ENCODE results near the gene SLC38A1. TPM values are rescaled to one million over a fixed set of nuclear protein-coding genes. Genes with fewer than 3 reads are reported as not detected.
"Not testable (repeated sequence)": the region's sequence is repeated elsewhere in the genome, so short reads cannot be mapped to it uniquely, and the experiment has no call there.

The SLC38A1 gene
- total and polyA plus RNA-seq, 8 donors, result 23.6 to 67.5 (median 29.2) TPM

DNA sequence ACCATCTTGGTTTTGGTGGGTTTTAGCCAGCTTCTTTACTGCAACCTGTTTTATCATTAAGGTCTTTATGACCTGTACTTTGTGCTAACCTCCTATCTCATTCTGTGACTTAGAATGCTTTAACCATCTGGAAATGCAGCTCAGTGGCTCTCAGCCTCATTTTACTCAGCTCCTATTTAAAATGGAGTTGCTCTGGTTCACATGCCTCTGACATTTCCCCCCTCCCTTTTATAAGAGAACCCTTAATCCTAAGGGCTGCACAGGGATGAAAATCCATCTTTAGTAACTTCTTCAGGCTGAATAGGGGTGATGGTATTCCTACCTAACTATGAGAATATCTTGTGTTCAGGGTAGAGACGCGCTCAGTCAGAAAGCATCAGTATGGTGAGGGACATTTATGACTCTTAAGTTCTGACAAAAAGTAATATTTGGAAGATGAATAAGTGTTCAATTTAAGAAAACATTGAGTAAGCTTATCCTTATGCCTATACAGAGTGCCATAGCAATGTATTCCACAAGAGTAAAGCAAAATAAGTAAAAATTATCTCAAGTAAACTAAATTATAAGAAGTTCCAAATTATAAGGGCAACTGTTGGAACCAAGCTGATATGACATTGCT lies 15.2 kb downstream of the SLC38A1 start:
- Histone ChIP-seq H3K9me3 (peaks cover 0 to 2% of the 10 kb centered on the region in 2 donors), H3K27me3 (no peaks in the 10 kb centered on the region), H3K4me1 (no peaks in the 10 kb centered on the region), H3K36me3 (peaks cover 0 to 15% of the 10 kb centered on the region in 2 donors), H3K4me3 (no peak overlapping the region), H3K27ac (no peak overlapping the region)
- intact Hi-C loops (cut with DNase I), result no loop called here
- TF ChIP-seq, protein P1, sequence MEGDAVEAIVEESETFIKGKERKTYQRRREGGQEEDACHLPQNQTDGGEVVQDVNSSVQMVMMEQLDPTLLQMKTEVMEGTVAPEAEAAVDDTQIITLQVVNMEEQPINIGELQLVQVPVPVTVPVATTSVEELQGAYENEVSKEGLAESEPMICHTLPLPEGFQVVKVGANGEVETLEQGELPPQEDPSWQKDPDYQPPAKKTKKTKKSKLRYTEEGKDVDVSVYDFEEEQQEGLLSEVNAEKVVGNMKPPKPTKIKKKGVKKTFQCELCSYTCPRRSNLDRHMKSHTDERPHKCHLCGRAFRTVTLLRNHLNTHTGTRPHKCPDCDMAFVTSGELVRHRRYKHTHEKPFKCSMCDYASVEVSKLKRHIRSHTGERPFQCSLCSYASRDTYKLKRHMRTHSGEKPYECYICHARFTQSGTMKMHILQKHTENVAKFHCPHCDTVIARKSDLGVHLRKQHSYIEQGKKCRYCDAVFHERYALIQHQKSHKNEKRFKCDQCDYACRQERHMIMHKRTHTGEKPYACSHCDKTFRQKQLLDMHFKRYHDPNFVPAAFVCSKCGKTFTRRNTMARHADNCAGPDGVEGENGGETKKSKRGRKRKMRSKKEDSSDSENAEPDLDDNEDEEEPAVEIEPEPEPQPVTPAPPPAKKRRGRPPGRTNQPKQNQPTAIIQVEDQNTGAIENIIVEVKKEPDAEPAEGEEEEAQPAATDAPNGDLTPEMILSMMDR (IDR thresholded peaks at IDR 0.05), result no peak
- DNase-seq (no peak), ATAC-seq (no peak)

DNA sequence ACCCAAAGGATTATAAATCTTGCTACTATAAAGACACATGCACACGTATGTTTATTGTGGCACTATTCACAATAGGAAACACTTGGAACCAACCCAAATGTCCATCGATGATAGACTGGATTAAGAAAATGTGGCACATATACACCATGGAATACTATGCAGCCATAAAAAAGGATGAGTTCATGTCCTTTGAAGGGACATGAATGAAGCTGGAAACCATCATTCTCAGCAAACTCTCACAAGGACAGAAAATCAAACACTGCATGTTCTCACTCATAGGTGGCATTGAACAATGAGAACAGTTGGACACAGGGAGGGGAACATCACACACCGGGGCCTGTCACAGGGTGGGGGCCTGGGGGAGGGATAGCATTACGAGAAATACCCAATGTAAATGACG lies 16.8 kb downstream of the SLC38A1 start:
- H3K4me1 ChIP-seq; DNase-seq; H3K27ac ChIP-seq; H3K27me3 ChIP-seq; H3K4me3 ChIP-seq; H3K9me3 ChIP-seq; ATAC-seq; intact Hi-C loops (cut with DNase I): not testable (repeated sequence)
- H3K36me3 ChIP-seq, result peaks cover 0 to 15% of the 10 kb centered on the region in 2 donors

DNA sequence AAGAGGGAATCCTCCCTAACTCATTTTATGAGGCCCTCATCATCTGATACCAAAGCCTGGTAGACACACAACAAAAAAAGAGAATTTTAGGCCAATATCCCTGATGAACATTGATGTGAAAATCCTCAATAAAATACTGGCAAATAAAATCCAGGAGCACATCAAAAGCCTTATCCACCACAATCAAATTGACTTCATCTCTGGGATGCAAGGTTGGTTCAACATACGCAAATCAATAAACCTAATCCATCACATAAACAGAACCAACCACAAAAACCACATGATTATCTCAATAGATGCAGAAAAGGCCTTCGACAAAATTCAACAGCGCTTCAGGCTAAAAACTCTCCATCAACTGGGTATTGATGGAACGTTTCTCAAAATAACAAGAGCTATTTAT lies 18.9 kb downstream of the SLC38A1 start:
- ATAC-seq; H3K4me1 ChIP-seq; intact Hi-C loops (cut with DNase I); H3K9me3 ChIP-seq; H3K4me3 ChIP-seq; H3K27me3 ChIP-seq; DNase-seq; H3K27ac ChIP-seq: not testable (repeated sequence)
- peaks cover 0 to 15% of the 10 kb centered on the region in 2 donors for H3K36me3 ChIP-seq

DNA sequence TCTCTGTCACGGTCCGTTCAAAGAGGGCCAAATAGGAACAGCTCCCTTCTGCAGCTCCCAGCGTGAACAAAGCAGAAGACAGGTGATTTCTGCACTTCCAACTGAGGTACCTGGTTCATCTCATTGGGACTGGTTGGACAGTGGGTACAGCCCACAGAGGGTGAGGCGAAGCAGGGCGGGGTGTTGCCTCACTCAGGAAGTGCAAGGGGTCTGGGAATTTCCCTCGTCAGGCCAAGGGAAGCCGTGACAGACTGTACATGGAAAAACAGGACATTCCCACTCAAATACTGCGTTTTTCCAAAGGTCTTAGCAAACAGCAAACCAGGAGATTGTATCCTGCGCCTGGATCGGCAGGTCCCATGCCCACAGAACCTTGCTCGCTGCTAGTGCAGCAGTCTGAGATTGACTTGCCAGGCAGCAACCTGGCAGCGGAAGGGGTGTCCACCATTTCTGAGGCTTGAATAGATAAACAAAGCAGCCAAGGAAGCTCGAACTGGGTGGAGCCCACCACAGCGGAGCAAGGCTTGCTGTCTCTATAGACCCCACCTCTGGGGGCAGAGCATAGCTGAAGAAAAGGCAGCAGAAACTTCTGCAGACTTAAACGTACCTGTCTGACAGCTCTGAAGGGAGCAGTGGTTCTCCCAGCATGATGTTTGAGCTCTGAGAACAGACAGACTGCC lies 22.7 kb downstream of the SLC38A1 start:
- Histone ChIP-seq H3K27me3 (no peaks in the 10 kb centered on the region), H3K4me3 (no peak overlapping the region), H3K4me1 (no peaks in the 10 kb centered on the region), H3K27ac (no peak overlapping the region), H3K36me3 (no peaks in the 10 kb centered on the region), H3K9me3 (peaks cover 0 to 6% of the 10 kb centered on the region in 2 donors)
- ATAC-seq (no peak), DNase-seq (no peak)
- intact Hi-C loops (cut with DNase I), result no loop called here
- TF ChIP-seq, protein P1 (IDR thresholded peaks at IDR 0.05), result no peak

DNA sequence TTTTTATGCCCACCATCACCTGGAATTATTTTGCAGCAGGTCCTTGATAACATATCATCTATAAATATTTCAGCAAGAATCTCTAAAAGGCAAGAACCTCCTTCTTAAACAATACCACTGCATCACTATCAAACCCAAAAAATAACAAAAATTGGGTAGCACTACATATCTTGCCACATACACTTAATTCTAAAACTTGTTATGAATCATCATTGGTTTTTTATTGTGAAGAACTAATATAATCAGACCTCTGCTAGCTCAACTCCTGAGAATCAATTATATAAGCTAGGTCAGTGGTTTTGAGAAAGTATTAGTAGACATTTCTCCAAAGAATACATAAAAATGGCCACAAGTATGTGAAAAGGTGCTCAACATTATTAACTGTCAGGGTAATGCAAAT lies 23.8 kb downstream of the SLC38A1 start:
- Histone ChIP-seq H3K9me3 (peaks cover 0 to 4% of the 10 kb centered on the region in 2 donors), H3K27ac (no peak overlapping the region), H3K27me3 (no peaks in the 10 kb centered on the region), H3K36me3 (peaks cover 0 to 7% of the 10 kb centered on the region in 2 donors), H3K4me1 (no peaks in the 10 kb centered on the region), H3K4me3 (no peak overlapping the region)
- ATAC-seq (no peak), DNase-seq (no peak)
- intact Hi-C loops (cut with DNase I), result no loop called here
- TF ChIP-seq, protein P1 (IDR thresholded peaks at IDR 0.05), result no peak

DNA sequence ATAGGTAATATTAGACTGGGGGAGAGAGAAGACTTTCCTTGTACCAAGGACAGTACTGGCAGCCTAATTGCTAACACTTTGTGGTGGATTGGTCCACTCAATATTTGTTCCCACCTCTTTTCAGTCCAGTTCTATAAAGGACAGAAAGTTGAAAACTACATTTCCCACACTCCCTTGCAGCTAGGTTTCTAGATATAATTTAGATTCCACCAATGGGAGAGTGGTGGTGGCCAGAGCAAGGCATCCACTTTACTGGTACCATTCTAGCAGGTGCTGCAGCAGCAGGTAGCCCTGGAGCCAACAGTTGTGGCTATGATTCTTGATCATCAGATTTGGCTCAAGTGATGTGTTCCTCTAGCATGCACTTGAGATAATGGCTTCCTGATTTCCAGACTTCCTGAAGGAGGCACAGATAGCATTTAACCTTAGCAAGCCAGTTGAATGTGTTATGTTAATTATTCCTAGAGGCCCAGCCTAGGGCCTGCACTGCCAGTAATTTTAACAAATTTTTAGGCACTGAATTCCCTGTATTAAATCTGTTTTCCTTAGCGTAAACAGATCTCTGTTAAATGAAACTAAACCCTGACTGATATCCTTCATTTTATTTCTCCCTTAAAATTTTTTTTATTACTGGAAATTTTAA lies 24.4 kb downstream of the SLC38A1 start:
- DNase-seq (no peak), ATAC-seq (no peak)
- no peaks in the 10 kb centered on the region for H3K4me1 ChIP-seq
- H3K9me3 ChIP-seq, result peaks cover 0 to 4% of the 10 kb centered on the region in 2 donors
- H3K36me3 ChIP-seq, result peaks cover 0 to 12% of the 10 kb centered on the region in 2 donors
- no peak overlapping the region for H3K27ac ChIP-seq
- no peak overlapping the region for H3K4me3 ChIP-seq
- TF ChIP-seq, protein P1 (IDR thresholded peaks at IDR 0.05), result no peak
- H3K27me3 ChIP-seq, result no peaks in the 10 kb centered on the region
- intact Hi-C loops (cut with DNase I), result no loop called here
